Raji (cell line): ENCODE data around the gene IGSF11.

Source experiments
- POLR2A ChIP-seq: IDR thresholded peaks from 2 replicates; pipeline ENCODE4 v1.6.1; 2011; ENCODE audit warnings: low read depth, low read length, control low read depth; ENCODE audit not compliant: insufficient read depth

The IGSF11 gene

GRCh38 chr3:118974356-118975097, 60.1 kb downstream of the IGSF11 start:
- no peak for TF ChIP-seq POLR2A

GRCh38 chr3:118973050-118973449, 61.6 kb downstream of the IGSF11 start:
- TF ChIP-seq POLR2A: no peak

DNA sequence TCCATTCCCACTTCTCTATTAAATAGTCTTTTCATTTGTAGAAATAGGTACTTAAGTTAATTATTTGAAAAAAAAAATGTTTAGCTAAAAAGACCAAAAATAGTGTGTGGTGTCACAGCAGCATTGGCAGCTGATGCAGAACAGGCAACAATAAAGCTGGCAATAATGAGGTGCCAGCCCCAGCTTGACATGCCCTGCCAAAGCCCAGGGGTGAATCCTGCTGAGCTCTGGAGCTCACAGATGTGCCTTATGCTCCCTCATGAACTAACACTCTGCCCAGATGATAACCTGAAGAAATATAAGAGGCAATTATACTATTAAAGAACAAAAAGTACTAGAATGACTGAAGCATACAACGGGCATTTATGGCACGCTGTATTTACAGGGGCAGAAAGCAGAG, 63.8 kb downstream of the IGSF11 start:
- TF ChIP-seq POLR2A: no peak

DNA sequence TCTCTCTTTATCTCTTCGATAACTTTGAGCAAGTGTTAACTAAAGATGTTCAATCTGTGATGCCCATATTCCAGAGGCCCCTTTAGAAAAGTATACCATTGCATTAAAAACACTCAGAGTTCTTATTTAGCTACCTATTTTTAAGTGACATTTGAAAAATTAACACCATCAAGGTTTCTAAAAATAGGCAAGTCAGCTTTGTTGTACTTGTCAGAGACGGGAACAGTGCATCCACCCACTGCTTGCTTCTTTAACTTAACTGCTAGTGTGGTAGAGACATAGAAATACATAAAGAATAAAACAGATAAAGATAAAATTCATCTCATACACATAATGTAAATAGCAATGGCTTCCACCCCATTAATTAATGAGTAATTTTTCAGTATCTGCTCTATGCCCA, 66.0 kb downstream of the IGSF11 start:
- no peak for TF ChIP-seq POLR2A

- no peak for TF ChIP-seq POLR2A
These were observed 66.5 kb downstream of the IGSF11 start for GRCh38 chr3:118968111-118968510.

- no peak for TF ChIP-seq POLR2A
These were observed 67.9 kb downstream of the IGSF11 start for GRCh38 chr3:118966700-118967099.

GRCh38 chr3:118963711-118964110, 70.9 kb downstream of the IGSF11 start:
- TF ChIP-seq POLR2A: no peak

DNA sequence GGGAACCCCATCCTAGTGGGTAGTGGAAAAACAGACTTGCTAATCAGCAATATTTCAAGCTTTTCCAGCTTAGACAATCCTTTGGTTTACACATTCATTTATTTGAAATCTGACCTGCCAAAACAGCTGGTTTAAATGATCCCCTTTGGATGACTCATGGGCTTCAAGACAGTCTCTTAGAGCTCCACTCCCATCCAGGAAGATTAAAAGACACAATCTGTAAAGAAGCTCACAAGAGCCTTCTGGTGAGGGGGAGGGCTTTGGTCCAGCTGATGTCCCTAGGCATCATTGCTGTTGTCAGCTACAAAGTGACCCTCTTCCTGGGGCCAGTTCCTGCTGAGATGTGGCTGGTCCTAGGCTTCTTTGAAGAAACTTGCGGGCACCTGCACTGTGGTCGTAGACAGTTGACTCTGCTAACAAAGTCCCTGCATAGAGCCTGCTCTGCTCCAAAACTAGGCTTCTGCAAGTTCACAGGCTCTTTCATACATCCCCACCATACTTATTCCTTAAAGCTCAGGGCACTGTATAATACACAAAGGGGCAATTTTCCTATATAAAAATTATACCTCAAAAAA, 73.7 kb downstream of the IGSF11 start:
- TF ChIP-seq POLR2A: no peak

- no peak for TF ChIP-seq POLR2A
These were observed 78.6 kb downstream of the IGSF11 start for GRCh38 chr3:118955914-118956556.

GRCh38 chr3:118951089-118951488, 83.6 kb downstream of the IGSF11 start:
- TF ChIP-seq POLR2A: no peak

GRCh38 chr3:118949113-118949760, 85.4 kb downstream of the IGSF11 start:
- TF ChIP-seq POLR2A: no peak

DNA sequence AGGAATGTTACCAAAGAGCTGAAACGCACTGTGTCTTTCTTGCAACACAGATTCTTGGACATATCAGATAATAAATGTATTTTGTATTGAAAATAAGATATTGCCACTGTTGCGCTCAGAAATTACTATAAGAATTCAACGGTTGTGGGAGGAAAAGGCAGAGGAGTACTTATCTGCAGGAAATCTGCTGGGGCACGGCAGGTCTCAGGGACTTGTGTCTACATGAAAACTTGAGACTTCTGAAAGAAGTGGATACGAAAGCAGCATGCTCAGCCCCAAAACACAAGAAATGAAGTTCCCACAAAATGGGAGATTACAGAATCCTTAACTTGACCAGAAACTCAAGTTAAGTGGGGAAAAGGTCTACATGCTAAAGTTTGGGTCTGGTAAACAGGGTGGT, 86.5 kb downstream of the IGSF11 start:
- TF ChIP-seq POLR2A: no peak

DNA sequence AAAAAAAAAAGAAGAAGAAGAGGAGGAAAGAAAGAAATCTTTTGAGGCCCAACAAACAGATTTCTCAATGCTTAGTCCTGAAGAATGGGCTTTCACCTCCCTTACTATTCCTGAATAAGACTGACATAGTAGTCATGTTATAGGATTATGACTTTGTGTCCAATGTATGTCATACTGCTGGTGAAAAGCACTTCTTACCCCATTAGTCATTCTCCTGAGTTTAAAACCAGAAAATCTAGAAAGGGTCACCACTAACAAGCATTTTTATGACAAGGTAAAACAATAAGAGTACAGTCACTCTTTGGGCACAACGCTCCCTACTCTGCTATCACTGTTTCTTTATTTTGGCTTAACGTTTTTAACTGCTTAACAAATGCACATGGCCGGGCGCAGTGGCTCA, 88.2 kb downstream of the IGSF11 start:
- no peak for TF ChIP-seq POLR2A

- TF ChIP-seq POLR2A: no peak
These were observed 88.8 kb downstream of the IGSF11 start for GRCh38 chr3:118945834-118946233.

GRCh38 chr3:118943597-118943996, 91.0 kb downstream of the IGSF11 start:
- no peak for TF ChIP-seq POLR2A

DNA sequence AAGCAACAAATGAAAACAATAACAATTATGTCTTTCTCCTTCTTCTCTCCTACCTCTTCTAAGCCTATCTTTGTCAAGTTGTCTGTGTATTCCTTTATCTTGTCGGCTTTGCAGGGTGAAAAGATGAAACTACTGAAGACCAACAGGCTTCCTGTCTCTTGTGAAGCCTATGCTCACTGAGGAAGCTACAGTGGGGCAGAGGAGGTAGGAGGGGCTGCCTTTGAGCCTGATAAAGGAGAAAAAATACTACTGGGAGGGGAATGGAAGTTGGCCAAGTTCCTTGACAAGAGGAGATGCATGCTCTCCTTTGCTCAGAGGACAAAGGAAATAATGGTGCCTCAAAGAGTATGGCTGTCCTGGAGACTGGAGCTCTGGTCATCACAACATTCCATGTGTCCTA, 92.0 kb downstream of the IGSF11 start:
- no peak for TF ChIP-seq POLR2A

DNA sequence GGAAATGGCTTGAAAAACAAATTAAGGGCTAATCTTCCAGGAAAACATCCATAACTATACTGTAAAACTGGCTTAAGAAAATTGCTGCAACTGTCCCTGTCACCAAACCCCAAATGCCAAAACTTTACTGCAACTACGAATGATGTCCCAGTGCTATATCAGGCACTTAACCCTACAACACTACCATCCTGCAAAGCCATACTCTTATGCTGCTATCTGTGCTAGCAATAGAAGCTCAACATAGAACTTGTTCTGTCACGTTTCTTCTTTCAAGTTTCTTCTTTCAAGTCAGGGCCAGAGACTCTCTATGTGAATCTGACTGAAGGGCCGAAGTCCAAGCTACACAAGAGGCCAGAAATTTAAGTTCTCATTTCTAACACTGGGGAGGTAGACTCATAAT, 92.5 kb downstream of the IGSF11 start:
- no peak for TF ChIP-seq POLR2A

- TF ChIP-seq POLR2A: no peak
These were observed 93.4 kb downstream of the IGSF11 start for GRCh38 chr3:118941236-118941635.
